GM12873 (cell line): ENCODE data around the gene MATN1.

Experiments
- TF ChIP-seq, protein P1 (sequence below): IDR thresholded peaks from 2 replicates; pipeline ENCODE4 v1.5.1; 2012; ENCODE audit warnings: low read depth, mild to moderate bottlenecking, moderate library complexity, low read length, control low read depth; ENCODE audit not compliant: insufficient read depth; ENCODE audit errors: missing control alignments

Gene MATN1

DNA sequence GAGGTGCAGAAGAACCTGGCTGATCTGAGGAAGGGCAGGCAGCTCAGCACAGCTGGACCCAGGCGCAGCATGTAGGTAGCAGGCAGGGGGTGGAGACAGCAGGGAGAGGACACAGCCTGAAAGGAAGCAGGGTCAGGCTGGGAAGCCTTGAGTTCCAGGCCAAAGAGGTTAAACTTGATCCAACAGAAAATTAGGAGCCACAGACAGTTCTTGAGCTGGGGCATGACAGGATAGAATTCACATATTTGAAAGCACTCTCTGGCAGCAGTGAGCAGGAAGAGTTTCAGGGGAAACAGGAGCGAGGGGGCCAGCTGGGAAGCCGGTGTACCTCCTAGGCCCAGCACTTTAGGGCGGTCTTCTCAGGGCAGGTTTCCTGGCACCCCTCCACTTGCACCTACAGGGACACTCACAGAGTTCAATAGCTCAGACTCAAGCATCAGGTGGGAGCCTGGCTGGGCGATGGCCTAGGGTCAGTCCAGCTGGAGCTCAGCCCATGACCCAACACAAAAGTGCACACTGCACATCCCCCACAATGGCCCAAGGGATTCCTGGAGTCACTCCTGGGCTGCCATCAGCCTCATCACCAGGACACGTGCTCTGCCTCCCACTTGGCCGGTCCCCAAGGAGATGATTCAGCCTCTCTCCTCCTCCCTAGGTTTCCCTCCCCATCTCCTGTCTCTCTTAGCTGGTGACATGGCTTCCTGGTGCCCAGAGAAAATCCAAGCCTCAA, 22.7 kb downstream of the MATN1 start:
- TF ChIP-seq, protein P1, sequence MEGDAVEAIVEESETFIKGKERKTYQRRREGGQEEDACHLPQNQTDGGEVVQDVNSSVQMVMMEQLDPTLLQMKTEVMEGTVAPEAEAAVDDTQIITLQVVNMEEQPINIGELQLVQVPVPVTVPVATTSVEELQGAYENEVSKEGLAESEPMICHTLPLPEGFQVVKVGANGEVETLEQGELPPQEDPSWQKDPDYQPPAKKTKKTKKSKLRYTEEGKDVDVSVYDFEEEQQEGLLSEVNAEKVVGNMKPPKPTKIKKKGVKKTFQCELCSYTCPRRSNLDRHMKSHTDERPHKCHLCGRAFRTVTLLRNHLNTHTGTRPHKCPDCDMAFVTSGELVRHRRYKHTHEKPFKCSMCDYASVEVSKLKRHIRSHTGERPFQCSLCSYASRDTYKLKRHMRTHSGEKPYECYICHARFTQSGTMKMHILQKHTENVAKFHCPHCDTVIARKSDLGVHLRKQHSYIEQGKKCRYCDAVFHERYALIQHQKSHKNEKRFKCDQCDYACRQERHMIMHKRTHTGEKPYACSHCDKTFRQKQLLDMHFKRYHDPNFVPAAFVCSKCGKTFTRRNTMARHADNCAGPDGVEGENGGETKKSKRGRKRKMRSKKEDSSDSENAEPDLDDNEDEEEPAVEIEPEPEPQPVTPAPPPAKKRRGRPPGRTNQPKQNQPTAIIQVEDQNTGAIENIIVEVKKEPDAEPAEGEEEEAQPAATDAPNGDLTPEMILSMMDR, result no peak

GRCh38 chr1:30699762-30700161, 23.6 kb downstream of the MATN1 start:
- TF ChIP-seq, protein P1, result no peak

DNA sequence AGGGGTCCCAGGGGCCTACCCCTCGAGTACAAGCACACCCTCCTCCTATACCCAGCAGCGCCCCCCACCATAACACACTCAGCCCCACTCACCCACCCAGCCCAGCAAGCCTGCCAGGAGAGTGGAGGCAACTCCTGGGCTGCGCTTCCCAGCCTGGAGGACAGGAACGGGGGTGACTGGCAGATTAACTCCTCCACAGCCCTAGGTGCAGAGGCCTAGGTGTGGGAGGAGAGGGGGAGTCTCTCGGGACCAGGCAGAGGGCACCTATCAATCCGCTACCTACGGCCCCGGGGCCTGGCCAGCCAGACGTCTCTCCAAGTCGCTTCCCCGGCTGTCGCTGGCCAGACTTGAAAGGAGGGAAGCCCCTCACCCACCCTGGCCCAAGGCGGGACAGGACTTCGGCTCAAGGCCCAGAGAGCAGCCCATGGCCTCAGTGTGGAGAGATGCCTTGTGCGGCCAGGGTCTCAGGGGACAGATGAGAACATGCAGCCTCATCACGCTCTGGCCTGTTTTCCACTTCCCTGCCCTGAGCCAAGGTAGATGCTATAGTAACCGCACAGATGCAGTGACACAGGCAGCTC, 24.9 kb downstream of the MATN1 start:
- TF ChIP-seq, protein P1, result no peak

GRCh38 chr1:30697571-30698376, 25.6 kb downstream of the MATN1 start:
- TF ChIP-seq, protein P1, result peak; percentile 24

- TF ChIP-seq, protein P1, result no peak
These were observed 26.6 kb downstream of the MATN1 start for GRCh38 chr1:30696831-30697230.

GRCh38 chr1:30695439-30695841, 27.9 kb downstream of the MATN1 start:
- TF ChIP-seq, protein P1, result no peak
